HEK293T (cell line): ENCODE data around the gene POTEF.
"Not testable (repeated sequence)": the region's sequence is repeated elsewhere in the genome, so short reads cannot be mapped to it uniquely, and the experiment has no call there.

Experiments used
- CTCF ChIA-PET: fragments of 350-600 bp; formaldehyde crosslinking; extraction: SDS; loops from one replicate; lab custom pipeline; 2021; ENCODE audit warnings: antibody characterized with exemption, inconsistent platforms; lab: Yijun Ruan, JAX
- POLR2A ChIA-PET: fragments of 350-600 bp; formaldehyde crosslinking; extraction: SDS; loops from one replicate; lab custom pipeline; 2020; ENCODE audit warnings: antibody characterized with exemption, inconsistent platforms; lab: Yijun Ruan, JAX
- DNase-seq: peaks from one replicate; pipeline ENCODE4 v3.0.0; 2012; ENCODE audit warnings: mixed read lengths; ENCODE audit errors: extremely low spot score

POTEF gene

DNA sequence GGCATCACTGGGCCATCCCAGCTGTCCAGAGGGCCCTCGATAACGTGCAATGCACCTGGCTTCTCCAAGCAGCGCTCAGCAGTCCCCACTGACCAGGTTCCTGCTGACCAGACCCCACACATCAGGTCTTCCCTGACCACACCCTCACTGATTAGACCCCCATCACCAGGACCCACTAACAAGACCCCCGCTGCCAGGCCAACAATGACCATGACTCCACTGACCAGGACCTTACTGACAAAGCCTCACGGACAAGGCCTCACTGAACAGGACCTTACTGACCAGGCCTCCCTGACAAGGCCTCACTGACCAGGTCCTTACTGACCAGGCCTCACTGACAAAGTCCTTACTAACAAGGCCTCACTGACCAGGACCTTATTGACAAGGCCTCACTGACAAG lies 76.6 kb downstream of the POTEF start:
- POLR2A ChIA-PET, DNase-seq, CTCF ChIA-PET: not testable (repeated sequence)

DNA sequence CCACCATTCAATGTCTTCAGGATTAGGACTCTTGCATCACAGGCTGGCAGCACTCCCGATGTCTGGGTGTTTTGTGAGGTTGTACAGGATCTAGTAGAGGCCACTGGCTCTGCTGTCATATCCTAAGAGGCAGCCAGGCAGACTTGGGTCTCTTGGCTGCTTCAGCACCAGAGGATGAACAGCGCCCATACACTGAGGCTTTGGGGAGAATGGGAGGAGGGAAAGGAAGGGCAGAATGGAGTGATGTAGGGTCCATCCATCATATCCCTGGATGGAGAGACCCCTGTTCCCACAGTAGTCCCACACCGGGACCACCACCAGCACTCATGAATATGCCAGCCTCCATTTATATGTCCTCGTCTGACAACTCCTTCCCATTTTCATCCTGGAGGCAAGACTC lies 80.6 kb downstream of the POTEF start:
- CTCF ChIA-PET, POLR2A ChIA-PET, DNase-seq: not testable (repeated sequence)

DNA sequence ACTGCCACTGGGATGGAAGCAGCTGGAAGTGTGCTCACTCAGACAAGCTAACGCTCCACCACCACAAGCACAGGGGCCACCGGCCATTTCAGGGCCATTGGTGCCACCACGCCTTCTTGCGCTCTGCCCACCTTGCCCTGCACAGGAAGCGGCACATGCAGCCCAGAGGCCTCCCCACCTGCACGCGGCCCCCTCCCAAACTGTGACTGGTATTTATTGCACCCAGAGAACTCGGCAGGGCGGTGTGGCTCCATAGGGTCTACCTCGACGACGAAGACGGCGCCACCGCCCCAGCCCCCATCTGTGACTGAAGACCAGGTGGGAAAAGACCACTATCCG lies 90.8 kb downstream of the POTEF start:
- CTCF ChIA-PET, POLR2A ChIA-PET, DNase-seq: not testable (repeated sequence)

DNA sequence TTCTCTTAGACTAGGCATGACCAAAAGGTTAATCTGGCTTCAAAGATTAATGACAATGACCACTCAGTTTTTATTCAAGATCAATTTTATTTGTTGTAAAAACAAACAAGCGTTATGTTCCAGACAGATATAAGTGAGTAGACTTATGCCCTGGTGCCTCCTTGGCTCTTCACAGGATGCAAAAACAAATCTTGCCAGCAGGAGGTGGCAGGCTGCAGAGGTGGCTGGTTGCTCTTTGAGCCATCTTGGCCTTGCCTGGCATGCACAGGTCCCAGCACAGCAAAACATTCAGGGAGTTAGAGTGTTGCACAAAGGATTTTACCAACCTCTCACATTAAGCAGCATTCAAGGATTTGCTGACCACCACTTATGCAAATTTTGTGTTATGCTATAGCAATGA lies 103.1 kb downstream of the POTEF start:
- POLR2A ChIA-PET, DNase-seq, CTCF ChIA-PET: not testable (repeated sequence)
